Calu3 (cell line): ENCODE measurements around the gene GLT8D2. TPM values are rescaled to one million over a fixed set of nuclear protein-coding genes. Genes with fewer than 3 reads are reported as not detected.

Experiments
- Bru-seq: library from RNA; stranded (reverse); fragments of 400-500 nt; gene quantifications from one replicate; lab custom pipeline; 2021; lab: Mats Ljungman, UMichigan
- BruChase-seq, 2 experiments: library from RNA; stranded (reverse); fragments of 400-500 nt; gene quantifications; one replicate each; lab custom pipeline; 2021; lab: Mats Ljungman, UMichigan
- BruUV-seq: library from RNA; stranded (reverse); fragments of 400-500 nt; replicated peaks from 2 replicates; lab custom pipeline; 2021; lab: Mats Ljungman, UMichigan
- CTCF ChIA-PET: fragments of 300-600 bp; sonication (Branson Sonifier 250); formaldehyde crosslinking; loops from one replicate; lab custom pipeline; 2022; ENCODE audit warnings: antibody characterized with exemption; lab: Charles Lee
- DNase-seq: peaks from one replicate; pipeline ENCODE4 v3.0.0; 2022
- H3K27ac Mint-ChIP-seq: one replicate; pipeline ENCODE4 v1.8.0; 2022; ENCODE audit warnings: mixed read lengths; ENCODE audit not compliant: unreplicated experiment
- H3K27me3 Mint-ChIP-seq: one replicate; pipeline ENCODE4 v1.8.0; 2022; ENCODE audit warnings: mixed read lengths; ENCODE audit not compliant: unreplicated experiment
- H3K36me3 Mint-ChIP-seq: one replicate; pipeline ENCODE4 v1.8.0; 2022; ENCODE audit warnings: mild to moderate bottlenecking, moderate library complexity, mixed read lengths; ENCODE audit not compliant: insufficient read depth, unreplicated experiment
- H3K4me1 Mint-ChIP-seq: one replicate; pipeline ENCODE4 v1.8.0; 2022; ENCODE audit warnings: mild to moderate bottlenecking, low read depth, mixed read lengths; ENCODE audit not compliant: unreplicated experiment
- H3K4me3 Mint-ChIP-seq: one replicate; pipeline ENCODE4 v1.8.0; 2022; ENCODE audit warnings: mild to moderate bottlenecking, low read depth, moderate library complexity, mixed read lengths; ENCODE audit not compliant: unreplicated experiment
- H3K9me3 Mint-ChIP-seq: one replicate; pipeline ENCODE4 v1.8.0; 2022; ENCODE audit warnings: low read depth, mixed read lengths; ENCODE audit not compliant: unreplicated experiment
- intact Hi-C: fragments of 100-400 bp; cut with micrococcal nuclease; formaldehyde crosslinking; loops from one replicate; pipeline ENCODE4 v1.10.0; 2022; ENCODE audit not compliant: unreplicated experiment
- long read RNA-seq: library from polyadenylated mRNA; stranded (forward); transcript quantifications from one replicate; pipeline ENCODE4 v2.0.0, GENCODE V29; 2022
- total RNA-seq: library from RNA; stranded (reverse); gene quantifications from 2 replicates; pipeline ENCODE4 v1.2.3, GENCODE V29; 2022
- TF ChIP-seq, protein P1 (sequence below): fragments of 200-600 bp; IDR thresholded peaks from one replicate; pipeline ENCODE4 v1.8.0; 2022; ENCODE audit warnings: antibody characterized with exemption; ENCODE audit not compliant: unreplicated experiment

GLT8D2 gene, protein sequence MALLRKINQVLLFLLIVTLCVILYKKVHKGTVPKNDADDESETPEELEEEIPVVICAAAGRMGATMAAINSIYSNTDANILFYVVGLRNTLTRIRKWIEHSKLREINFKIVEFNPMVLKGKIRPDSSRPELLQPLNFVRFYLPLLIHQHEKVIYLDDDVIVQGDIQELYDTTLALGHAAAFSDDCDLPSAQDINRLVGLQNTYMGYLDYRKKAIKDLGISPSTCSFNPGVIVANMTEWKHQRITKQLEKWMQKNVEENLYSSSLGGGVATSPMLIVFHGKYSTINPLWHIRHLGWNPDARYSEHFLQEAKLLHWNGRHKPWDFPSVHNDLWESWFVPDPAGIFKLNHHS
- total RNA-seq (not detected in 2 replicates), Bru-seq, nascent RNA (percentile 12 among the genes with signal in this experiment), BruChase-seq, experiment 1, labeled RNA remaining after a 6-hour chase (percentile 20 among the genes with signal in this experiment), BruChase-seq, experiment 2, labeled RNA remaining after a 2-hour chase (percentile 19 among the genes with signal in this experiment)
- long read RNA-seq: 0 reads

DNA sequence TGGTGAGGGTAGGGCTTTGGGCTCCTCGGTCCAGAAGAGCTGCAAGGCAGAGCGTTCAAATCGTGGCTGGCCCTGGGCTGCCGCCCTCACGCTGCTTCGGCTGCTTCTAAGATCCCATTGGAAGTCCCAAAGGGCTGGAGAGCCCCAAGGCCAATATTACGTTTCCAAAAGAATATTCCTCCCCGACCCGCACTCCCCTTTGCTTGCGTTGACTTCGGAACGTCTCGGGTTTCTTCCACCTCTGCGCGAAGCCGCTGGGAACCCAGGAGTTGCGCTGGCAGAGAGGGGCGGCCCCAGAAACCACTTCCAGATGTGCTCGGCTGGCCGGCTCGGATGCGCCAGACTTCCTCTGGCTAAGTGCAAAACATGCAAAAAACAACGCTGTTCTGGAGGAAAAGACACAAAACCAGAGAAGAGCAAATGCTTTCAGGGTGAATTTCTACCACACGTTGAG lies at the start of gene GLT8D2:
Gene GLT8D2 (minus strand): TSS at position 285 of the 454 bp plus-strand sequence. CDS start 30,539 bp downstream, outside the sequence.
- DNase-seq: peak; percentile 22
- CTCF ChIA-PET: no interaction called here
- peak within 1 kb of the TSS; percentile 65 for H3K4me3 Mint-ChIP-seq
- no TSS peak for BruUV-seq
- no peaks in the 10 kb centered on the region for H3K9me3 Mint-ChIP-seq
- H3K36me3 Mint-ChIP-seq: no peaks in the 10 kb centered on the region
- H3K27ac Mint-ChIP-seq: no peak within 1 kb of the TSS
- TF ChIP-seq, protein P1, sequence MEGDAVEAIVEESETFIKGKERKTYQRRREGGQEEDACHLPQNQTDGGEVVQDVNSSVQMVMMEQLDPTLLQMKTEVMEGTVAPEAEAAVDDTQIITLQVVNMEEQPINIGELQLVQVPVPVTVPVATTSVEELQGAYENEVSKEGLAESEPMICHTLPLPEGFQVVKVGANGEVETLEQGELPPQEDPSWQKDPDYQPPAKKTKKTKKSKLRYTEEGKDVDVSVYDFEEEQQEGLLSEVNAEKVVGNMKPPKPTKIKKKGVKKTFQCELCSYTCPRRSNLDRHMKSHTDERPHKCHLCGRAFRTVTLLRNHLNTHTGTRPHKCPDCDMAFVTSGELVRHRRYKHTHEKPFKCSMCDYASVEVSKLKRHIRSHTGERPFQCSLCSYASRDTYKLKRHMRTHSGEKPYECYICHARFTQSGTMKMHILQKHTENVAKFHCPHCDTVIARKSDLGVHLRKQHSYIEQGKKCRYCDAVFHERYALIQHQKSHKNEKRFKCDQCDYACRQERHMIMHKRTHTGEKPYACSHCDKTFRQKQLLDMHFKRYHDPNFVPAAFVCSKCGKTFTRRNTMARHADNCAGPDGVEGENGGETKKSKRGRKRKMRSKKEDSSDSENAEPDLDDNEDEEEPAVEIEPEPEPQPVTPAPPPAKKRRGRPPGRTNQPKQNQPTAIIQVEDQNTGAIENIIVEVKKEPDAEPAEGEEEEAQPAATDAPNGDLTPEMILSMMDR: no peak
- intact Hi-C loops: no loop called here
- H3K27me3 Mint-ChIP-seq: peaks cover 49% of the 10 kb centered on the region
- H3K4me1 Mint-ChIP-seq: peaks cover 20% of the 10 kb centered on the region

DNA sequence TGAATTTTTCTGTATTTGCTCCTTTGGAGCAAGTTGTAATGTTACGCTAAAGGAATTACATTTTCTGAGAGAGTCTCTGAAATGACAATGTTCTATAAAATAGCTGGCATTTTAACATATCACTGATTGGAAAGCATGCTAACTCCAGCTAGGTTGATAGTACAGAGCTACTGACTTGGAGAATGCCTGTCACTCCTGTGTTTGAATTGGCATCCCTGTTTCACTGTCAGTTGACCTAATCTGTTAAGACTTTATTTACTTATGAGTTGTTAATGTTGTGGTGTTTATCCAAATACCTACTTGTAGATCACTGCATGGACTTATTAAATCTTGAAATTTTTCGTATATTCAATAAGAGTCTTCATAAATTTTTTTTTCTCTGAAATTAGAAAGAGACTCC lies 48.0 kb upstream of the GLT8D2 start:
- Mint-ChIP-seq H3K4me3 (no peak overlapping the region), H3K36me3 (peaks cover 5% of the 10 kb centered on the region), H3K4me1 (no peaks in the 10 kb centered on the region), H3K9me3 (no peaks in the 10 kb centered on the region), H3K27ac (no peak overlapping the region), H3K27me3 (no peaks in the 10 kb centered on the region)
- CTCF ChIA-PET: interaction anchor here (1.7 kb wide), 1 partner anchor 11 kb away, joined by 6 read pairs; no protein-coding TSS in a partner anchor
- TF ChIP-seq, protein P1: no peak
- no TSS peak for BruUV-seq
- intact Hi-C loops: loop anchor here (5.0 kb wide), 1 partner anchor 709 kb away; no protein-coding TSS in a partner anchor
- no peak for DNase-seq

DNA sequence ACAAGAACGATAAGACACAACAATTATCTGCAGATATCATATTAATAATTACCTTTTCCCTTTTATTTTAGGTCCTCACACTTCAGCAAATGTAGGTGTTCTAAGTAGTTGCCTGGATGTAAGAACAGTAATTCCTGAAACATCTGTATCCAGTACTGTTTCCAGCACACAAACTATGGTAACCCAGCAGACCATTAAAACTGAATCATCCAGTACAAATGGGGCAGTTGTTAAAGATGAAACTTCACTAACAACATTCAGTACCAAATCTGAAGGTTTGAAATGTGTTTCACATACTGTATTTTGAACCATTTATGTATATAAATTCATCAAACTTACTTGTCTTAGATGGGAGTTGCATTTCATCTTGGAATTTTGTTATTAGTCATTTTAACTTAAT lies 45.3 kb upstream of the GLT8D2 start:
- peaks cover 5% of the 10 kb centered on the region for H3K36me3 Mint-ChIP-seq
- CTCF ChIA-PET: no interaction called here

DNA sequence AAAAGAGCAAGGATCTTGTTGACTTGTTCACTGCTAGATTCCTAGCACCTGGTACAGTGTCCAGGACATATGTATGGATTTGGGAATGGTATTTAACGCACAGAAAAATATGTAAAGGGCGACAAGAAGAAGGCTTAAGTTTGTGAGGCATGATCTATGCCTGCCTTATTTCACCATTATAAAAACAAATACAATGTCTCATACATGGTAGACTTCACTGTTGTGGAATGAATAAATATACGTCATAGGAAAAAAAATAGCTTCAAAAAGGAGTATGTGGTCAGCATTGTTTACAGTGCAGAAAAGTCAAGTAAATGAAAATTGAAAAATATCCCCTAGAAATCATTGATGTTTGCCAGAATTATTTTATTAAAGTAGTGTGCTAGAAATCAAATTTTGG lies 44.3 kb upstream of the GLT8D2 start:
- Mint-ChIP-seq H3K36me3 (peaks cover 5% of the 10 kb centered on the region), H3K4me3 (no peak overlapping the region), H3K4me1 (no peaks in the 10 kb centered on the region), H3K9me3 (no peaks in the 10 kb centered on the region), H3K27me3 (no peaks in the 10 kb centered on the region), H3K27ac (no peak overlapping the region)
- CTCF ChIA-PET: no interaction called here
- TF ChIP-seq, protein P1: no peak
- no TSS peak for BruUV-seq
- DNase-seq: no peak
- intact Hi-C loops: no loop called here

More for the DNA sequence above, 45.3 kb upstream of the GLT8D2 start:
- BruUV-seq: no TSS peak
- intact Hi-C loops: loop anchor here (5.0 kb wide), 1 partner anchor 712 kb away; no protein-coding TSS in a partner anchor
- no peak overlapping the region for H3K27ac Mint-ChIP-seq
- H3K9me3 Mint-ChIP-seq: no peaks in the 10 kb centered on the region
- TF ChIP-seq, protein P1: no peak
- no peak for DNase-seq
- H3K4me1 Mint-ChIP-seq: no peaks in the 10 kb centered on the region
- no peak overlapping the region for H3K4me3 Mint-ChIP-seq
- H3K27me3 Mint-ChIP-seq: no peaks in the 10 kb centered on the region
